Endothelial cell of umbilical vein (primary cell): ENCODE results near the gene THSD7A. TPM values are rescaled to one million over a fixed set of nuclear protein-coding genes. Genes with fewer than 3 reads are reported as not detected.

Source experiments
- BruUV-seq: library from RNA; stranded (reverse); fragments of 400-500 nt; replicated peaks from 2 replicates; lab custom pipeline; 2021; lab: Mats Ljungman, UMichigan
- CTCF ChIA-PET: fragments of 300-600, 350-600 bp; sonication (Branson Sonifier 250); formaldehyde crosslinking; loops from one replicate; lab custom pipeline; 2021; ENCODE audit warnings: antibody characterized with exemption, inconsistent platforms; lab: Charles Lee
- POLR2A ChIA-PET: fragments of 300-600, 350-600 bp; sonication (Branson Sonifier 250); formaldehyde crosslinking; loops from one replicate; lab custom pipeline; 2021; ENCODE audit warnings: antibody characterized with exemption, inconsistent platforms; lab: Charles Lee
- DNase-seq: peaks from one replicate; pipeline ENCODE4 v3.0.0-alpha.2; 2011; ENCODE audit warnings: low read depth, low spot score
- FAIRE-seq: peaks from 2 replicates; lab custom pipeline; 2011; peaks lifted over from hg19 to GRCh38; lab: Jason Lieb, UNC
- H2AFZ ChIP-seq: 2 replicates; pipeline ENCODE4 v1.6.0; 2012; ENCODE audit warnings: low read depth, low read length, control low read depth, inconsistent platforms
- H3K27ac ChIP-seq: 2 replicates; pipeline ENCODE4 v1.5.1; 2011; ENCODE audit warnings: low read depth, mild to moderate bottlenecking, control low read depth, low read length, moderate library complexity; ENCODE audit not compliant: insufficient read depth
- H3K27me3 ChIP-seq, 2 experiments: 2 replicates each; pipeline versions ENCODE4 v1.6.0 to v1.6.1; 2011; ENCODE audit warnings: low read length in 2 of 2, mixed read lengths in 1 of 2; ENCODE audit not compliant: control insufficient read depth in 2 of 2, insufficient read depth in 2 of 2
- H3K36me3 ChIP-seq, 2 experiments: 2 replicates in 1 of 2; 3 replicates in 1 of 2; pipeline ENCODE4 v1.5.1; 2011; ENCODE audit warnings: low read length in 2 of 2, mild to moderate bottlenecking in 1 of 2, moderate library complexity in 1 of 2; ENCODE audit not compliant: control insufficient read depth in 2 of 2, insufficient read depth in 2 of 2; ENCODE audit errors: extremely low read depth in 1 of 2
- H3K4me1 ChIP-seq: 3 replicates; pipeline ENCODE4 v1.5.1; 2011; ENCODE audit warnings: mild to moderate bottlenecking, low read length; ENCODE audit not compliant: control insufficient read depth, insufficient read depth; ENCODE audit errors: extremely low read depth
- H3K4me2 ChIP-seq: 2 replicates; pipeline ENCODE4 v1.6.1; 2011; ENCODE audit warnings: low read length, control low read depth, mixed read lengths; ENCODE audit not compliant: insufficient read depth
- H3K4me3 ChIP-seq, 3 experiments: fragments of 200-600 bp in 1 of 3; sonication (generic), shearing (Covaris generic) in 1 of 3; replicated peaks in 1 of 3; 2 replicates each; pipeline ENCODE4 v1.5.1; 2011 to 2016; ENCODE audit warnings: control low read depth in 3 of 3, low read length in 3 of 3, mild to moderate bottlenecking in 2 of 3, inconsistent platforms in 1 of 3, low read depth in 1 of 3, moderate library complexity in 1 of 3; ENCODE audit not compliant: insufficient read depth in 1 of 3
- H3K79me2 ChIP-seq: 2 replicates; pipeline ENCODE4 v1.6.0; 2012; ENCODE audit warnings: low read length, inconsistent platforms; ENCODE audit not compliant: control insufficient read depth, insufficient read depth
- H3K9ac ChIP-seq: replicated peaks from 2 replicates; pipeline ENCODE3; 2011; ENCODE audit warnings: low read length, control low read depth; ENCODE audit not compliant: insufficient read depth; ENCODE audit errors: extremely low read depth
- H3K9me1 ChIP-seq: replicated peaks from 3 replicates; pipeline ENCODE4 v1.6.0; 2011; ENCODE audit warnings: mild to moderate bottlenecking, low read length; ENCODE audit not compliant: control insufficient read depth, insufficient read depth; ENCODE audit errors: extremely low read depth
- H3K9me3 ChIP-seq: replicated peaks from 2 replicates; pipeline ENCODE4 v1.5.1; 2012; ENCODE audit warnings: low read length, inconsistent platforms; ENCODE audit not compliant: control insufficient read depth, insufficient read depth
- H4K20me1 ChIP-seq: replicated peaks from 2 replicates; pipeline ENCODE3; 2011; ENCODE audit warnings: mild to moderate bottlenecking, low read length; ENCODE audit not compliant: control insufficient read depth, insufficient read depth; ENCODE audit errors: extremely low read depth
- EZH2 ChIP-seq: IDR thresholded peaks from 2 replicates; pipeline ENCODE4 v1.6.1; 2012; ENCODE audit warnings: borderline replicate concordance, low read depth, mild to moderate bottlenecking, moderate library complexity, low read length, inconsistent platforms; ENCODE audit not compliant: severe bottlenecking
- FOS ChIP-seq: IDR thresholded peaks from 2 replicates; pipeline ENCODE4 v1.6.1; 2011; ENCODE audit warnings: mild to moderate bottlenecking, low read length, moderate library complexity, borderline replicate concordance; ENCODE audit not compliant: insufficient read depth
- GATA2 ChIP-seq: IDR thresholded peaks from 2 replicates; pipeline ENCODE4 v1.7.0; 2011; ENCODE audit warnings: low read depth, mild to moderate bottlenecking, moderate library complexity, mixed read lengths, low read length; ENCODE audit not compliant: insufficient read length, insufficient read depth
- JUN ChIP-seq: IDR thresholded peaks from 2 replicates; pipeline ENCODE4 v1.6.1; 2011; ENCODE audit warnings: borderline replicate concordance, low read depth; ENCODE audit not compliant: insufficient read length, insufficient read depth
- MAX ChIP-seq: IDR thresholded peaks from 2 replicates; pipeline ENCODE4 v1.6.1; 2011; ENCODE audit not compliant: insufficient read depth, insufficient read length
- MYC ChIP-seq: IDR thresholded peaks from one replicate; pipeline ENCODE4 v1.6.1; 2011; ENCODE audit warnings: mild to moderate bottlenecking, low read depth, low read length
- POLR2A ChIP-seq: IDR thresholded peaks from 2 replicates; pipeline ENCODE4 v1.6.1; 2012; ENCODE audit warnings: low read depth, mild to moderate bottlenecking, control low read depth, low read length
- POLR2AphosphoS5 ChIP-seq: IDR thresholded peaks from 2 replicates; pipeline ENCODE4 v1.6.1; 2012; ENCODE audit warnings: low read depth, mild to moderate bottlenecking, control low read depth, low read length, moderate library complexity; ENCODE audit not compliant: insufficient read depth
- dilution Hi-C: fragments of 300-500 bp; cut with MboI; formaldehyde crosslinking; loops from one replicate; pipeline ENCODE4 v1.15.0; 2019; ENCODE audit warnings: low sequenced_read_pairs; ENCODE audit not compliant: extremely low pct_ligation_motif_present
- intact Hi-C: fragments of 100-400 bp; cut with micrococcal nuclease; formaldehyde crosslinking; loops from one replicate; pipeline ENCODE4 v1.10.0; 2022
- polyA plus RNA-seq, 4 experiments: library from polyadenylated mRNA; depleted of rRNA in 3 of 4; stranded (reverse) in 3 of 4; unstranded in 1 of 4; fragments of >200 nt; gene quantifications; 2 replicates each; pipeline versions ENCODE4 v1.2.1 to v1.2.3, GENCODE V29; 2011 to 2012; ENCODE audit warnings: missing spikeins in 1 of 4
- total RNA-seq: library from RNA; stranded (reverse); gene quantifications from 2 replicates; pipeline ENCODE4 v1.2.3, GENCODE V29; 2021
- TF ChIP-seq, protein P1 (sequence below), 2 donors: IDR thresholded peaks; 1 replicate in 1 of 2; 2 replicates in 1 of 2; pipeline ENCODE4 v1.5.1; 2011; ENCODE audit warnings: low read length in 2 of 2, mild to moderate bottlenecking in 2 of 2, moderate library complexity in 2 of 2, control low read depth in 1 of 2, inconsistent platforms in 1 of 2, low read depth in 1 of 2; ENCODE audit not compliant: insufficient read depth in 1 of 2; ENCODE audit errors: extremely low read depth in 1 of 2

The THSD7A gene
- total and polyA plus RNA-seq, 2 donors (not counting 3 experiments of a cell fraction or from before 2014, with no cell fraction given), result 3.3 to 12.7 TPM

DNA sequence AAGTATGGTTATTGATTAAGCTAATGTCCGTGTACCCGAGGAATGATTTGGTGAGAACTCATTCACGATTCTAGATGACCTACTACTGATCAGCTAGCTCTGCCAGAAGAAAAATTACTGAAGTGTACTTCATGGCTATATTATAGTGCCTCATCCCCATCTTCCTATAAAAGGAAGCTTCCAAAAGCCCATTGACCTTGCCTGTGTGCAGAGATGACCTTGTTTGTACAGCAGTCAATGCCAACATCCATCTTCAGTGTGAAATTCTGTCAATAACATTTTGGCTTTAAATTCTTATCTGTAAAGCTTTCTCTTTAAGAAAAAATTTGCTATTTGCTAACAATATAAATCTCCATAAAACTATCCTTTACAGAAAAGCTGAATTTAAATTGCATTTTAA is 315.7 kb downstream of the THSD7A start:
- H3K4me3 ChIP-seq, result no peak overlapping the region
- H3K79me2 ChIP-seq, result no peaks in the 10 kb centered on the region
- H3K4me1 ChIP-seq, result no peaks in the 10 kb centered on the region
- intact Hi-C loops, result no loop called here
- H3K9me1 ChIP-seq, result no peaks in the 10 kb centered on the region
- H3K9ac ChIP-seq, result no peak overlapping the region
- no peak overlapping the region for H3K27ac ChIP-seq
- no peak overlapping the region for H3K4me2 ChIP-seq
- no peak for FAIRE-seq
- POLR2A ChIA-PET, result no interaction called here
- H4K20me1 ChIP-seq, result no peaks in the 10 kb centered on the region
- no peaks in the 10 kb centered on the region for H3K36me3 ChIP-seq
- no peaks in the 10 kb centered on the region for H3K9me3 ChIP-seq
- no peaks in the 10 kb centered on the region for H3K27me3 ChIP-seq
- CTCF ChIA-PET, result interaction anchor here (1.0 to 2.2 kb wide), 3 partner anchors 12 to 49 kb away, joined by 3 to 8 read pairs (median 3); no protein-coding TSS in a partner anchor
- no peak overlapping the region for H2AFZ ChIP-seq
- TF ChIP-seq GATA2 (no peak), POLR2AphosphoS5 (no peak), MAX (no peak)
- TF ChIP-seq, protein P1, sequence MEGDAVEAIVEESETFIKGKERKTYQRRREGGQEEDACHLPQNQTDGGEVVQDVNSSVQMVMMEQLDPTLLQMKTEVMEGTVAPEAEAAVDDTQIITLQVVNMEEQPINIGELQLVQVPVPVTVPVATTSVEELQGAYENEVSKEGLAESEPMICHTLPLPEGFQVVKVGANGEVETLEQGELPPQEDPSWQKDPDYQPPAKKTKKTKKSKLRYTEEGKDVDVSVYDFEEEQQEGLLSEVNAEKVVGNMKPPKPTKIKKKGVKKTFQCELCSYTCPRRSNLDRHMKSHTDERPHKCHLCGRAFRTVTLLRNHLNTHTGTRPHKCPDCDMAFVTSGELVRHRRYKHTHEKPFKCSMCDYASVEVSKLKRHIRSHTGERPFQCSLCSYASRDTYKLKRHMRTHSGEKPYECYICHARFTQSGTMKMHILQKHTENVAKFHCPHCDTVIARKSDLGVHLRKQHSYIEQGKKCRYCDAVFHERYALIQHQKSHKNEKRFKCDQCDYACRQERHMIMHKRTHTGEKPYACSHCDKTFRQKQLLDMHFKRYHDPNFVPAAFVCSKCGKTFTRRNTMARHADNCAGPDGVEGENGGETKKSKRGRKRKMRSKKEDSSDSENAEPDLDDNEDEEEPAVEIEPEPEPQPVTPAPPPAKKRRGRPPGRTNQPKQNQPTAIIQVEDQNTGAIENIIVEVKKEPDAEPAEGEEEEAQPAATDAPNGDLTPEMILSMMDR (IDR thresholded peaks at IDR 0.05; ENCODE audit: extremely low read depth in 1 of 2, insufficient read depth in 1 of 2, low read depth in 1 of 2, low read length in 2 of 2), result no peak
- no TSS peak for BruUV-seq
- no peak for DNase-seq
- dilution Hi-C loops, result no loop called here

DNA sequence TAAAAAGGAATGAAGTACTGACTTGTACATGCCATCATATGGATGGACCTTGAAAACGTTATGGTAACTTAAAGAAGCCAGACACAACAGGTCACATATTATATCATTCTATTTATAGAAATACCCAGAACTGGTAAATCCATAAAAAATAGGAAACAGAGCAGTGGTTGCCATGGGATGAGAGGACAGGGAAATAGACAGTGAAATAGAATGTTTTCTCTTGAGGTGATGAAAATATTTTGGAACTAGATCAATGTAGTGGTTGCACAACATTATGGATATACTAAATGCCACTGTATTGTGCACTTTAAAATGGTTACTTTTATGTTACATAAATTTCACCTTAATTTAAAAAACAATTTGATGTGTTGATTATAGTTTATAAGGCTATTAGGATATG is 318.5 kb downstream of the THSD7A start:
- POLR2A ChIA-PET, result no interaction called here
- Histone ChIP-seq H3K9me1 (no peaks in the 10 kb centered on the region), H3K27me3 (no peaks in the 10 kb centered on the region), H3K9ac (no peak overlapping the region), H3K4me2 (no peak overlapping the region), H3K4me3 (no peak overlapping the region), H4K20me1 (no peaks in the 10 kb centered on the region), H3K27ac (no peak overlapping the region), H3K4me1 (no peaks in the 10 kb centered on the region), H3K9me3 (no peaks in the 10 kb centered on the region), H3K79me2 (no peaks in the 10 kb centered on the region), H3K36me3 (no peaks in the 10 kb centered on the region), H2AFZ (no peak overlapping the region)
- dilution Hi-C loops (no loop called here), intact Hi-C loops (no loop called here)
- BruUV-seq, result no TSS peak
- no peak for DNase-seq
- CTCF ChIA-PET, result no interaction called here
- no peak for TF ChIP-seq MYC
- TF ChIP-seq POLR2A, result no peak
- TF ChIP-seq GATA2, result no peak
- no peak for TF ChIP-seq FOS
- TF ChIP-seq POLR2AphosphoS5, result no peak
- no peak for TF ChIP-seq JUN
- TF ChIP-seq MAX, result no peak
- no peak for TF ChIP-seq EZH2
- TF ChIP-seq, protein P1 (IDR thresholded peaks at IDR 0.05; ENCODE audit: extremely low read depth in 1 of 2, insufficient read depth in 1 of 2, low read depth in 1 of 2, low read length in 2 of 2), result no peak
- FAIRE-seq, result no peak
